ENCODE results near the gene PRPF19.

- TF ChIP-seq CBFB (CRISPR knock-in tag; IDR thresholded peaks at IDR 0.05) (no peak), ZBTB20 (CRISPR knock-in tag; IDR thresholded peaks at IDR 0.05; ENCODE audit: borderline replicate concordance, low read depth) (no peak), SOX6 (IDR thresholded peaks at IDR 0.05) (no peak), SOX6 (CRISPR knock-in tag; IDR thresholded peaks at IDR 0.05) (no peak), CTCF (CRISPR knock-in tag; IDR thresholded peaks at IDR 0.05) (no peak), POLR2A (IDR thresholded peaks at IDR 0.05; ENCODE audit: insufficient read depth in 1 of 2, low read depth in 2 of 2, low read length in 2 of 2) (no peak), NCOA1 (CRISPR knock-in tag; IDR thresholded peaks at IDR 0.05) (no peak), PBX2 (CRISPR knock-in tag; IDR thresholded peaks at IDR 0.05) (no peak), PRDM15 (CRISPR knock-in tag; IDR thresholded peaks at IDR 0.05) (no peak), SP1 (IDR thresholded peaks at IDR 0.05) (no peak), SP1 (CRISPR knock-in tag; IDR thresholded peaks at IDR 0.05) (no peak), NFATC3 (CRISPR knock-in tag; IDR thresholded peaks at IDR 0.05) (no peak), RFX5 (IDR thresholded peaks at IDR 0.05; ENCODE audit: low read depth, low read length) (no peak), MAZ (IDR thresholded peaks at IDR 0.05; ENCODE audit: borderline replicate concordance, low read depth, low read length) (no peak), MAZ (CRISPR knock-in tag; IDR thresholded peaks at IDR 0.05; ENCODE audit: low read depth) (no peak), KMT2A (CRISPR knock-in tag; IDR thresholded peaks at IDR 0.05) (no peak)
These were observed 36.9 kb downstream of the PRPF19 start for GRCh38 chr11:60869451-60869825.

Measured in HepG2 (cell line).